Measurements from ENCODE around the gene LRBA.

The LRBA gene

GRCh38 chr4:150336676-150337412 is 678.2 kb downstream of the LRBA start:
- in situ Hi-C loops (cut with MboI; ENCODE audit: low sequenced_read_pairs, unreplicated experiment) = no loop called here

GRCh38 chr4:150332961-150333360 is 682.1 kb downstream of the LRBA start:
- TF ChIP-seq CTCF (IDR thresholded peaks at IDR 0.05; ENCODE audit: borderline replicate concordance, control extremely low read depth, extremely low read depth, insufficient read depth, missing control alignments) = no peak
- in situ Hi-C loops (cut with MboI; ENCODE audit: low sequenced_read_pairs, unreplicated experiment) = no loop called here
- DNase-seq (ENCODE audit: low spot score) = no peak

More at GRCh38 chr4:150336676-150337412, 678.2 kb downstream of the LRBA start:
- no peak for TF ChIP-seq CTCF (IDR thresholded peaks at IDR 0.05; ENCODE audit: borderline replicate concordance, control extremely low read depth, extremely low read depth, insufficient read depth, missing control alignments)
- no peak for DNase-seq (ENCODE audit: low spot score)

- in situ Hi-C loops (cut with MboI; ENCODE audit: low sequenced_read_pairs, unreplicated experiment) = no loop called here
- TF ChIP-seq CTCF (IDR thresholded peaks at IDR 0.05; ENCODE audit: borderline replicate concordance, control extremely low read depth, extremely low read depth, insufficient read depth, missing control alignments) = no peak
- no peak for DNase-seq (ENCODE audit: low spot score)
Measured at GRCh38 chr4:150332086-150332485, 683.0 kb downstream of the LRBA start.

GRCh38 chr4:150329373-150329772 is 685.7 kb downstream of the LRBA start:
- in situ Hi-C loops (cut with MboI; ENCODE audit: low sequenced_read_pairs, unreplicated experiment) = no loop called here
- DNase-seq (ENCODE audit: low spot score) = no peak
- TF ChIP-seq CTCF (IDR thresholded peaks at IDR 0.05; ENCODE audit: borderline replicate concordance, control extremely low read depth, extremely low read depth, insufficient read depth, missing control alignments) = no peak

GRCh38 chr4:150328496-150328895 is 686.6 kb downstream of the LRBA start:
- in situ Hi-C loops (cut with MboI; ENCODE audit: low sequenced_read_pairs, unreplicated experiment) = no loop called here
- DNase-seq (ENCODE audit: low spot score) = no peak
- no peak for TF ChIP-seq CTCF (IDR thresholded peaks at IDR 0.05; ENCODE audit: borderline replicate concordance, control extremely low read depth, extremely low read depth, insufficient read depth, missing control alignments)

- DNase-seq (ENCODE audit: low spot score) = no peak
- no peak for TF ChIP-seq CTCF (IDR thresholded peaks at IDR 0.05; ENCODE audit: borderline replicate concordance, control extremely low read depth, extremely low read depth, insufficient read depth, missing control alignments)
- in situ Hi-C loops (cut with MboI; ENCODE audit: low sequenced_read_pairs, unreplicated experiment) = no loop called here
Measured at GRCh38 chr4:150327262-150327780, 687.8 kb downstream of the LRBA start.
